ENCODE data around the gene LETM1. TPM values are rescaled to one million over a fixed set of nuclear protein-coding genes. Genes with fewer than 3 reads are reported as not detected.
A peak's percentile ranks its signal among the peaks of the same experiment; 100 is the strongest.

The LETM1 gene
- total RNA-seq, 1 donor from 2014 or later = 67.5 TPM

DNA sequence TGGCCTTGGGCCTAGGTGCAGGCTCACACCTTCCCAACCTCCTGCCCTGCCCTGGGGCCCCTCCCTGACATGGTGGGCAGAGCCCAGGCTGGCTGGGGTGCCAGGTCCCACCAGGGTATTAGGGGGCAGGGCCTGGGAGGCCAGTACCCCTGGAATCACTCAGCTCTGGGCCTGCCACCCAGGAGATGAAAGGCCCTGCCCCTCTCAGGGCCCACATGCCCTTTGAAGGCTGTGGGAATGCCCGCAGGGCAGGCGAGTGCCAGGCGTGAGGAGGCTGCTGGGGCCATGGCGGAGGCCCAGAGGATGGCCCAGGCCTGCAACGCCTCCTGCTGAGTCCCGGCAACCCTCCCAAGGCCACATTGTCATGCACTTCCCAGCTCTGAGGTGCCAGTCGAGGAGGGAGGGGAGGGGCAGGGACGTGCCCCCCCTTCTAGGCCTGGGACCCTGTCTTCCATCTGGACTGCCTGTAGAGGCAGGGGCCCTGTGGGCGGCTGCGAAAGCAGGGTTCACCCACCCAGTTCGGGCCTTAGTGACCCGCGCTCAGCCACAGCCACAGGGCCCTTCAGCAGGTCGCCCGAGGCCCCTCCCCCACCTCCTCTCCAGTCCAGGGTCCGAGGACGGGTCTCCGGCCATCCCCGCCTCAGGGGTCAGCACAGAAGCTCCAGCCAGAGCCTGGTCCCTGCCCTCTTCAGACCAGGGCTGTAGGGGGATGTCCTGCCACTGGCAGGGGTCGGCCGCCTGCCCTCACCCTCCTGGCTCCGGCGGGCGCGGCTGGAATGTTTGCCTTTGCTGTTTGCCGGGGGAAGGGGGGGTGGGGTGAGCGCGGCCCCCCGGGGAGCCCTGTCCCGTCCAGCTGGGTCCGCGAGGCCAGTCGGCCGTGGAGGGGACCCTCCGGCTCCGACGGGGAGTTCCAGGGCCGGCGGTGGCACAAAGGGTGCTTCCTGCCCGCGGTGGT, 89.6 kb downstream of the LETM1 start:
- Histone ChIP-seq H3K27me3 (no peaks in the 10 kb centered on the region), H3K36me3 (no peaks in the 10 kb centered on the region), H3K27ac (peak overlapping the region; percentile 54), H3K4me1 (peaks cover 59% of the 10 kb centered on the region), H3K4me3 (peak overlapping the region; percentile 45 to 63), H3K9me3 (no peaks in the 10 kb centered on the region)
- no peak for TF ChIP-seq POLR2A (IDR thresholded peaks at IDR 0.05)
- no peak for DNase-seq (ENCODE audit: extremely low spot score in 2 of 2)
- intact Hi-C loops (cut with DNase I) = loop anchor here (10.0 kb wide), 1 partner anchor 138 kb away; no protein-coding TSS in a partner anchor

DNA sequence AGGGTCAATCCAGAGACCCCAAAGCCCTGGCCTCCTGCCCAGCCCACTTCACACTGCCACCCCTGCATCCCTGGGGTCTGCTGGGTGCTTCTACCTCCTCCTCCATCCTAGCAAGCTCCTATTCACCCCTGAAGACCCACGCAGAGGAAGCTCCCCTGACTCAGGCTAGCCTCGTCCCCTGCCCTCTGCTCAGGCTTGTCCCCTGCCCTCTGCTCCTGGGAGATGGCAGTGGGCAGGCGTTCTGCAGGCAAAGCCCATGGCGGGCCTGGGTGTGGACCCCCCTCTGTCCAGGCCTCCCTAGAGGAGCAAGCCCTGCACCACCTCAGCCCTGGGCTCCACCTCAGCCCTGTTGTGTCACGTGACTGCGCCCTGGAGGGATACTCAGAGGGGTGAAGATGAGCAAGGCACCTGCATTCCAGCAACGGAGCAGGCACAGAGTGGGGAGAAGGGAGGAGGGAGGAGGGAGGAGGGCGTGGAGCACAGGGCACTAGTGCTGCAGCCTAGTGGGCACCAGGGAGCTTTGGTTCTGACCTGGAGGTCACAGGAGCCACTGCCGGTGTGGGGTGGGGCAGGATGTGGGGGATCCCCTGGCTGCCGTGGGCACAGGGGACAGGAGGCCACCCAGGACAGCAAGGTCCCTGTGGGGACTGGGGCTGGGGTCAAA, 90.4 kb downstream of the LETM1 start:
- Histone ChIP-seq H3K36me3 (no peaks in the 10 kb centered on the region), H3K27ac (no peak overlapping the region), H3K4me3 (no peak overlapping the region), H3K9me3 (no peaks in the 10 kb centered on the region), H3K27me3 (no peaks in the 10 kb centered on the region), H3K4me1 (peaks cover 56% of the 10 kb centered on the region)
- DNase-seq (ENCODE audit: extremely low spot score in 2 of 2) = no peak
- intact Hi-C loops (cut with DNase I) = loop anchor here (10.0 kb wide), 1 partner anchor 139 kb away; no protein-coding TSS in a partner anchor
- no peak for TF ChIP-seq POLR2AphosphoS5 (IDR thresholded peaks at IDR 0.05; ENCODE audit: insufficient read depth in 1 of 2, low read depth in 1 of 2)
- no peak for TF ChIP-seq POLR2A (IDR thresholded peaks at IDR 0.05)
- TF ChIP-seq, protein P1, sequence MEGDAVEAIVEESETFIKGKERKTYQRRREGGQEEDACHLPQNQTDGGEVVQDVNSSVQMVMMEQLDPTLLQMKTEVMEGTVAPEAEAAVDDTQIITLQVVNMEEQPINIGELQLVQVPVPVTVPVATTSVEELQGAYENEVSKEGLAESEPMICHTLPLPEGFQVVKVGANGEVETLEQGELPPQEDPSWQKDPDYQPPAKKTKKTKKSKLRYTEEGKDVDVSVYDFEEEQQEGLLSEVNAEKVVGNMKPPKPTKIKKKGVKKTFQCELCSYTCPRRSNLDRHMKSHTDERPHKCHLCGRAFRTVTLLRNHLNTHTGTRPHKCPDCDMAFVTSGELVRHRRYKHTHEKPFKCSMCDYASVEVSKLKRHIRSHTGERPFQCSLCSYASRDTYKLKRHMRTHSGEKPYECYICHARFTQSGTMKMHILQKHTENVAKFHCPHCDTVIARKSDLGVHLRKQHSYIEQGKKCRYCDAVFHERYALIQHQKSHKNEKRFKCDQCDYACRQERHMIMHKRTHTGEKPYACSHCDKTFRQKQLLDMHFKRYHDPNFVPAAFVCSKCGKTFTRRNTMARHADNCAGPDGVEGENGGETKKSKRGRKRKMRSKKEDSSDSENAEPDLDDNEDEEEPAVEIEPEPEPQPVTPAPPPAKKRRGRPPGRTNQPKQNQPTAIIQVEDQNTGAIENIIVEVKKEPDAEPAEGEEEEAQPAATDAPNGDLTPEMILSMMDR (IDR thresholded peaks at IDR 0.05) = no peak

DNA sequence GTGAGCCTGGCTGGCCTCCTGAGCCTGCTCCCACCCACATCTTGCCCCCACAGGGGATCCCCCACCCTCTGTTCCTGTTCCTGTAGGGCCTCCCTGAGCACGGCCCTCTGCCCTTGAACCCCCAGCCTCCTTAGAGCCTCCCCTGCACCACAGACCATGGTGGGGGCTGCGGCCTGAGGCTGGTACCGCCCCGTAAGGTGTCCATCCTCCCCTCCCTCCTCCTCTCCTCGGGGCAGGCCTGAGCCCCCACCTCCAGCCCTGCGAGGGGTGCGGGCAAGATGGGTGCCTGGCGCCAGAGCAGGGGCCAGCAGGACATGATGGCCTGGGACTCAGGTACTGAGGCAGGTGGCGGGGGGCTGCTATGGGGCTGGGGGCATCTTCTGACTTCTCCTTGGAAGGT, 91.3 kb downstream of the LETM1 start:
- TF ChIP-seq POLR2AphosphoS5 (IDR thresholded peaks at IDR 0.05; ENCODE audit: insufficient read depth in 1 of 2, low read depth in 1 of 2) (no peak), POLR2A (IDR thresholded peaks at IDR 0.05) (no peak)
- TF ChIP-seq, protein P1 (IDR thresholded peaks at IDR 0.05) = no peak
- no peak for DNase-seq (ENCODE audit: extremely low spot score in 2 of 2)
- Histone ChIP-seq H3K4me1 (peaks cover 56% of the 10 kb centered on the region), H3K9me3 (no peaks in the 10 kb centered on the region), H3K36me3 (no peaks in the 10 kb centered on the region), H3K27me3 (no peaks in the 10 kb centered on the region), H3K27ac (no peak overlapping the region), H3K4me3 (no peak overlapping the region)
- intact Hi-C loops (cut with DNase I) = loop anchor here (10.0 kb wide), 1 partner anchor 140 kb away; no protein-coding TSS in a partner anchor

DNA sequence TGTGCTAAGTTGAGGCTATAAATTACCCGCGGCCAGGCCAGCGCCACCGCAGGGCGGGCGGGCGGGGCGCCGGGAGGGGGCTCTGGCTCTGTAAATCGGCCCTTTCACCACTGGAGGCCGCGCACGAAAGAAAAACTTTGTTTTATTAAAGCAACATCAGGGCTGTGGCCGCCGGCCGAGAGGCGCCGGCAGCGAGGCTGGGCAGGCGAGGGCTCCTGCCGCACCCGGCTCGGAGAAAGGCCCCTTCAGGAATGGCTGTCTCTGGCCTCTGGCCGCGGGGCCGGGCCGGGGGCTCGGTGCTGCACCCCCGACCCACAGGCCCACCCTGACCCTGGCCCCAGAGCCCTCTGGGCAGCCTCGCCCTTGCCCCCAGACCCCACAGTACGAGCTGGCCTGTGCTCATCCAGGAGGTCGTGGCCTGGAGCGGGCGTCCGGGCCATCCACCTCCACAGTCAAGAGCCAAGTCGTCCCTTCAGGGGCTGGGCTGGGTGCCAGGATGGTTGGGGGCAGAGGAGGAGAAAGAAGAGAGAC, 92.3 kb downstream of the LETM1 start:
- TF ChIP-seq, protein P1 (IDR thresholded peaks at IDR 0.05) = no peak
- TF ChIP-seq POLR2AphosphoS5 (IDR thresholded peaks at IDR 0.05; ENCODE audit: insufficient read depth in 1 of 2, low read depth in 1 of 2) (no peak), POLR2A (IDR thresholded peaks at IDR 0.05) (no peak)
- no peaks in the 10 kb centered on the region for H3K9me3 ChIP-seq
- intact Hi-C loops (cut with DNase I) = loop anchor here (10.0 kb wide), 1 partner anchor 141 kb away; no protein-coding TSS in a partner anchor
- no peaks in the 10 kb centered on the region for H3K27me3 ChIP-seq
- peaks cover 56% of the 10 kb centered on the region for H3K4me1 ChIP-seq
- H3K36me3 ChIP-seq = no peaks in the 10 kb centered on the region
- no peak overlapping the region for H3K27ac ChIP-seq
- DNase-seq (ENCODE audit: extremely low spot score in 2 of 2) = no peak
- H3K4me3 ChIP-seq = peak overlapping the region; percentile 21 to 34

DNA sequence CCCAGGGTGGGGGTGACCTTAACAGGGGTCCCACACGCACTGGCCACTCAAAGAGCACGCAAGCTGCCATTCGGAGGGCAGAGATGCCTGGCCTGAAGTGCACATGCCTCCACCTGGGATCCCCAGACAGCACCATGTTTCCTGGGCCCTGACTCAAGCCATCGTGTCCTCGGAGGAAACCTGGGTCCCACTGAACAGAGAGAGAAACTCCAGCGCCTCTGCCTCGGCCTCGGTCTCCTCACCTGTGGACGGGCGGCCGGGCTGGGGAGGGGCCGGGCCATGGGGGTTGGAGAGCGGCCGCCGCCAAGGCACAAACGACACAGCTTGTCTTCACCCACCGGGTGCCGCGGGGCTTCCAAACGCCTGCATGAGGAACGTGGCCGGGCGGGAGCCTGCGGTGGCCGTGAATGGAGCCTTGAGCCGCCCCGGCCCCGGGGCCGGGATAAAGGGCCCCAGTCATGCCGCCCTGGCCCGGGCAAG, 92.8 kb downstream of the LETM1 start:
- no peak for DNase-seq (ENCODE audit: extremely low spot score in 2 of 2)
- Histone ChIP-seq H3K4me3 (peak overlapping the region; percentile 21 to 34), H3K9me3 (no peaks in the 10 kb centered on the region), H3K27me3 (no peaks in the 10 kb centered on the region), H3K27ac (no peak overlapping the region), H3K36me3 (no peaks in the 10 kb centered on the region), H3K4me1 (peaks cover 56% of the 10 kb centered on the region)
- intact Hi-C loops (cut with DNase I) = loop anchor here (10.0 kb wide), 1 partner anchor 142 kb away; no protein-coding TSS in a partner anchor
- no peak for TF ChIP-seq POLR2A (IDR thresholded peaks at IDR 0.05)
- TF ChIP-seq, protein P1 (IDR thresholded peaks at IDR 0.05) = no peak
- no peak for TF ChIP-seq POLR2AphosphoS5 (IDR thresholded peaks at IDR 0.05; ENCODE audit: insufficient read depth in 1 of 2, low read depth in 1 of 2)
